ENCODE data around the gene ING5.

- no peak for TF ChIP-seq CTCF (IDR thresholded peaks at IDR 0.05)
- TF ChIP-seq POLR2AphosphoS5 (IDR thresholded peaks at IDR 0.05; ENCODE audit: low read depth, low read length): no peak
- no peak for TF ChIP-seq TCF7L2 (IDR thresholded peaks at IDR 0.05; ENCODE audit: low read depth, low read length)
These were observed 46.8 kb downstream of the ING5 start for GRCh38 chr2:241748468-241749256.

Measured in Panc1 (cell line).